Skeletal muscle tissue (tissue), 4 donors: Measurements from ENCODE around the gene DLGAP1. TPM values are rescaled to one million over a fixed set of nuclear protein-coding genes. Genes with fewer than 3 reads are reported as not detected.

Source experiments
- H3K27ac ChIP-seq: one replicate; pipeline ENCODE4 v1.7.0; 2013; ENCODE audit warnings: mild to moderate bottlenecking, low read depth, low read length, inconsistent platforms
- H3K27me3 ChIP-seq, 3 donors: one replicate each; pipeline ENCODE4 v1.7.0; 2013; ENCODE audit warnings: low read length in 3 of 3; ENCODE audit not compliant: control insufficient read depth in 3 of 3, insufficient read depth in 3 of 3
- H3K36me3 ChIP-seq, 3 donors: one replicate each; pipeline ENCODE4 v1.7.0; 2013; ENCODE audit warnings: low read length in 3 of 3; ENCODE audit not compliant: control insufficient read depth in 3 of 3, insufficient read depth in 3 of 3
- H3K4me1 ChIP-seq, 3 donors: one replicate each; pipeline ENCODE4 v1.7.0; 2013; ENCODE audit warnings: low read length in 3 of 3, mild to moderate bottlenecking in 3 of 3; ENCODE audit not compliant: control insufficient read depth in 3 of 3, insufficient read depth in 3 of 3
- H3K4me3 ChIP-seq, 3 donors: one replicate each; pipeline ENCODE4 v1.7.0; 2013; ENCODE audit warnings: low read length in 3 of 3
- H3K9ac ChIP-seq, 3 donors: one replicate each; pipeline ENCODE4 v1.7.0; 2013; ENCODE audit warnings: low read length in 3 of 3, mild to moderate bottlenecking in 3 of 3, moderate library complexity in 2 of 3, low read depth in 1 of 3
- H3K9me3 ChIP-seq, 3 donors: one replicate each; pipeline ENCODE4 v1.7.0; 2013; ENCODE audit warnings: low read length in 3 of 3; ENCODE audit not compliant: control insufficient read depth in 3 of 3
- total RNA-seq: library from RNA; depleted of rRNA; stranded (reverse); fragments of >200 nt; gene quantifications from one replicate; pipeline ENCODE4 v1.2.3, GENCODE V29; 2014
- donor health status: Osteomylitis.

The DLGAP1 gene
- total RNA-seq, 1 donor from 2014 or later, result 0.52 TPM

DNA sequence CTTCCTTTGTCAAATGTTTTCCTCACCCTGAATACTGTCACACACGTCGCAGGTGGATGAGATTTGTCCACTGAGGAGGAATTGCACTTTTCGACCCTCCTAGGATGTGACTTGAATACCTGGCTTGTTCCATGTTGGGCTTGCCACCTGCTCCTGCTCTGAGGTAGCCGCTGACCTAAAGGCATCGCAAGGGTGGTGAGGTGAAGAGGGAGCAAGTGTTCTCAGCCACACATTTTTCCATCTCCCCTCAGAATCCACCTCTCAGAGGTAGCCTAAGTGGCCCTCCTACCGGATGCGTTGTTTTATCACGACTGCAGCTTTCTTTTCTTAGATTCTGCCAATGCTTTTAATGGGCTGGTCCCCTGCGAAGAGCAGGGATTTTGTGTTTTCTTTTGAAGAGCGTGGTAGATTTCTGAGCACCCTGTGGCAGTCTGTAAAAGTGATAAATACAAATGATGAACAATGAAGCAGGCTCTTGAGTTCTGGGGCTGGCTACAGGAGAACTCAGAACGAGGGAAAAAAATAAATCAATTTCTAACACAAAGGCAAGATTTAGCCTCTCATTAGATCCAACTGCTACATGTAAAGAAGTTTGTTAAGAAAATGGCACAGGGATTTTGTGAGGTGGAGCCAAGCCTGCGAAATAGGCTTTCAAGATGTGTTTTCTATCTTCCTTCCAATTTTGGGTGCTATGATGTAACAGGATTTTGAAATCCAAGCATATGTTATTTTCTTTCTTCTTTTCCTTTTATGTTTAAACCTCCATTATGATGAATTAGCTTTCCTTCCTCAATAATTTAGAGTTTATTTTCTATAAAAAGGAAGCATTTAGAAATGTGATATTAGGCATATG is 618.4 kb downstream of the DLGAP1 start:
- no peak overlapping the region for H3K9ac ChIP-seq
- no peaks in the 10 kb centered on the region for H3K9me3 ChIP-seq
- H3K4me1 ChIP-seq, result no peaks in the 10 kb centered on the region
- no peak overlapping the region for H3K4me3 ChIP-seq
- no peaks in the 10 kb centered on the region for H3K36me3 ChIP-seq
- no peaks in the 10 kb centered on the region for H3K27me3 ChIP-seq
- no peak overlapping the region for H3K27ac ChIP-seq

DNA sequence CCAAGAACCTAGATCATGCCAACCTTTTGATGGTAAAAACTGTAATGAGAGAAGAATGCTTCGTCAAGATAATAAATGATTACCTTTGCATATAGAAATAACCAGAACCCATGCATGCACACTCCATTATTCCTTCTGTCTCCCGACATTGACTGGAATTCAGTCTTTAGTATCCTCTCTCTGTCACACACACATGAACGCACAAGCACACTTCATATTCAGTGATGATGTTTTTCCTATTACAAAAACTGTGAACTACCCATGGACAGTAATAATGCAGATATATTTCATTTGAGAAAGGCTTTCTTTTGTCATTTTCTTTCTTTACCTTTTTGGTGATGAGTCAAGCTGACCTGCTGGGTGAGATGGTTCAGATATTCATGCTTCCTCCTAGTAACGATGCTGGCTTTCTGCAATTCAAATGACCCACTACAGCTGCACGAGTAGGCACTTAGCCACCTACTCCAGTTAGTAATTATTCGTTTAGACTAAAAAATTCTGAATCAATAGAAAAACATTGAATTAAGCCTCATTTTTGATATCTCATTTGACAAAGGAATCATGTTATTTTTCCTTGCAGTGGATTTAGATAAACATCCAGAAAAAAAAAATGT is 623.0 kb downstream of the DLGAP1 start:
- Histone ChIP-seq H3K27me3 (no peaks in the 10 kb centered on the region), H3K27ac (no peak overlapping the region), H3K4me1 (no peaks in the 10 kb centered on the region), H3K9ac (no peak overlapping the region), H3K9me3 (no peaks in the 10 kb centered on the region), H3K4me3 (no peak overlapping the region), H3K36me3 (no peaks in the 10 kb centered on the region)

DNA sequence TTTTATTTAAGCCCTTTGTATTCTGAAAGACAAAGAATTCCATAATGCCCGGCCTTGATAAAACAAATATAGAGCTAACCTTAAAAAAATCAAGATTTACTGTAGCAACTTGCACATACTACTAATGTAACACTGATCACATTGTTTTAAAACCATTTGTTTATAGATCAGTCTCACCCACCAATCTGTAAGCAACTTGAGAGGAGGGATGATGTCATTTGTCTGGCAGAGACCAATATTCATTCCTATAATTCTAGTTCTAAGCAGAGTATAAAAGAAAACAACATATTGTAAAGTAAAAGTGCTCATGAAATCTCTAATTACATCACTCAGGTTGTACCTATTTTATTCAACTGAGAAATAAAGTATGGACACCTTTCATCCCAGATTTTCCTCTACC is 624.5 kb downstream of the DLGAP1 start:
- Histone ChIP-seq H3K4me1 (no peaks in the 10 kb centered on the region), H3K4me3 (no peak overlapping the region), H3K9ac (no peak overlapping the region), H3K27ac (no peak overlapping the region), H3K9me3 (no peaks in the 10 kb centered on the region), H3K27me3 (no peaks in the 10 kb centered on the region), H3K36me3 (no peaks in the 10 kb centered on the region)

DNA sequence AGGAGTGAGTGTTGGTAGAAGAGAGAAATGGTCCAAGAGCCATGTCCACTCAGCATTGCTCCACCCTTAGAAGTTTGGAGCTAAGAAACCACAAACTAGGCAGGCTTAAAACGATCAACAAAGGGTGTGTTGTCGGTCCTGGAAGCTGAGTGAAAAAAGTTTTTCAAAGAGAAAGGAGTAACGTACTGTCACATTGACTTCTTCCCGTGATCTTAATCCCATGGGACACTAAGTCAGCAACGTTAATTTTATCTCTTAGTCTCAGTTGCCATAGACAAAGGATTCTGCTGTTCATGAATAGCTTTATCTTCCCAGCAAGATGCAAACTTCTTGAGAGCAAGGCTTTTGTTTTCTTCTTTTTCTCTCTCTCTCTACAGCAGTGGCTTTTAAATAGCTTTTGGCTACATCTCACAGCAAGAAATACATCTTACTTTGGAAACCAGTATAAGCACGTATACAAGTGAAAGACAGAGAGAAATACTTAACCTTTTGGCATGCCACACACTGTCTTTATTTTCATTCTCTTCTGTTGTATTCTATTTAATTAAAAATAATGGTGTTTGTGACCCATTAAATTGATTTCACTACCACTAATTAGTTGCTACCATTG is 627.8 kb downstream of the DLGAP1 start:
- Histone ChIP-seq H3K27ac (no peak overlapping the region), H3K9ac (no peak overlapping the region), H3K9me3 (peaks cover 0 to 2% (median 0%) of the 10 kb centered on the region in 3 donors), H3K36me3 (no peaks in the 10 kb centered on the region), H3K4me1 (no peaks in the 10 kb centered on the region), H3K27me3 (no peaks in the 10 kb centered on the region), H3K4me3 (no peak overlapping the region)

DNA sequence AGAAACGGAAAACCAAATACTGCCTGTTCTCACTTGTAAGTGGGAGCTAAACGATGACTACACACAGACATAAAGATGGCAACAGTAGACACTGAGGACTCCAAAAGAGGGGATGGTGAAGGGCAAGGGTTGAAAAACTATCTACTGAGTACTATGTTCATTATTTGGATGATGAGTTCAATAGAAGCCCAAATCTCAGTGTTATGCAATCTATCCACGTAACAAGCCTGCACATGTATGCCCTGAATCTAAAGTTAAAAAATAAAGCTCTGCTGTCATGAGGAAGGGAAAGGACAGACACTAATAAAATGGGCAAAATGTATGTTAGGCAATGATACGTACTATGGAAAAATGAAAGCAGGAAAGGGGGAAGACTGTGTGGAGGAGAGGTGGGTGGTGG is 629.1 kb downstream of the DLGAP1 start:
- H3K9ac ChIP-seq, result no peak overlapping the region
- H3K4me1 ChIP-seq, result no peaks in the 10 kb centered on the region
- H3K27me3 ChIP-seq, result no peaks in the 10 kb centered on the region
- no peak overlapping the region for H3K27ac ChIP-seq
- H3K4me3 ChIP-seq, result no peak overlapping the region
- H3K36me3 ChIP-seq, result no peaks in the 10 kb centered on the region
- peaks cover 0 to 2% (median 0%) of the 10 kb centered on the region in 3 donors for H3K9me3 ChIP-seq

DNA sequence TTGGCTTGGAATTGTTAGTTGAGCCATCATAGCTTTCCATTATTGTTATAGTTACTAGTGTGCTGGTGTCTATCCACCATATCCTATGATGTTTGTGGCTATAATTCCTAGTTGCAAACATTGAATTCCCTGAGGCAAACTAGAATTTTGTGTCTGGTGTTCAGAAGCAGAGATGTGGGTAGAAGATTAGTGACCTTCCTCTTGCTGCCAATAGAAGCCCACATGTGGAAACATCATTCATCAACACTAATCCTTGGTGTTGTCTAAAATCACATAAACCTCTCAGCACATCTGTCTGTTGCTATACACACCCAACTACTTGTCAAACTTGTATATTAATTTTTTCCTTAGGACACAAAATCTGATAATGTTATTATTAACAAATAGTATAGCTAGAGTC is 631.0 kb downstream of the DLGAP1 start:
- Histone ChIP-seq H3K27ac (no peak overlapping the region), H3K4me1 (no peaks in the 10 kb centered on the region), H3K36me3 (no peaks in the 10 kb centered on the region), H3K27me3 (no peaks in the 10 kb centered on the region), H3K9me3 (peaks cover 0 to 2% (median 0%) of the 10 kb centered on the region in 3 donors), H3K4me3 (no peak overlapping the region), H3K9ac (no peak overlapping the region)

DNA sequence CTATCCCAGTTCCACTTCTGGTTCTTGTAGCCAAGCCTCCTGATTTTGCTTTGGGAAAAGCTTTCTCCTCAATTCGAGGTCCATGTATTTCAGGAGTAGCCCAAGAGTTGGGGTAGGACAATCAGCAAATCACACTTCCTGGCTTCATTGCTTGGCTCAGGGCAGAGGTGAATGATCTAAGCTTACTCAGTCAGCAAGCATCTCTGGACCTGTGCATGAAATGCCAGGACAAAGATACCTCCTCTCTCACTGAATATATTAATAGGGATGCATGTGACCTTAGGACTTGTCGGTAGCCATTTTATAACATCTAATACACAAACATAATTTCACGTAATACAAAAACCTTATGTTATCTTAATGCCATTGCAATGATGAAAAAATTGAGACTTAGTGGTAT is 632.0 kb downstream of the DLGAP1 start:
- Histone ChIP-seq H3K9ac (no peak overlapping the region), H3K36me3 (no peaks in the 10 kb centered on the region), H3K27me3 (no peaks in the 10 kb centered on the region), H3K27ac (no peak overlapping the region), H3K4me1 (no peaks in the 10 kb centered on the region), H3K9me3 (peaks cover 0 to 2% (median 0%) of the 10 kb centered on the region in 3 donors), H3K4me3 (no peak overlapping the region)

DNA sequence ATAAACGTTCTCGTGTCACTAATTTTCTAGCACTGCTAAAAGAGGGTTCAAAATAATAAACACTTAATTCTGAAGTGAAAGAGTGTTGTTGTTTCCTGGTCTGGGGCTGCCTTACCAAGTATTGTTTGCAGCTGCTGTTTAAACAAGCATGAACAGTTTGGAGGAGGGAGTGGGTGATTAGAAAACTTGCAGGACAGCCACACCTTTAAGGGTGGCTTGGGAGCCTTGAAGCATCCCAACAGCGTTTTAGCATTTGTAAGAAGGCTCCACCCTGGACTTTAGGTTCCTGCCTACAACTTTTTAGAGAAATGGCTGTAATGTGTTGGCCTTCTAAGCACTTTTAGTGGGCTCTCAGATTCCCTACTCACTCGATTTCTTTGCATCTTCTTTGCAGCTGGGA is 633.6 kb downstream of the DLGAP1 start:
- Histone ChIP-seq H3K9me3 (peaks cover 0 to 2% (median 0%) of the 10 kb centered on the region in 3 donors), H3K36me3 (no peaks in the 10 kb centered on the region), H3K4me1 (no peaks in the 10 kb centered on the region), H3K27me3 (no peaks in the 10 kb centered on the region), H3K27ac (no peak overlapping the region), H3K9ac (no peak overlapping the region), H3K4me3 (no peak overlapping the region)

DNA sequence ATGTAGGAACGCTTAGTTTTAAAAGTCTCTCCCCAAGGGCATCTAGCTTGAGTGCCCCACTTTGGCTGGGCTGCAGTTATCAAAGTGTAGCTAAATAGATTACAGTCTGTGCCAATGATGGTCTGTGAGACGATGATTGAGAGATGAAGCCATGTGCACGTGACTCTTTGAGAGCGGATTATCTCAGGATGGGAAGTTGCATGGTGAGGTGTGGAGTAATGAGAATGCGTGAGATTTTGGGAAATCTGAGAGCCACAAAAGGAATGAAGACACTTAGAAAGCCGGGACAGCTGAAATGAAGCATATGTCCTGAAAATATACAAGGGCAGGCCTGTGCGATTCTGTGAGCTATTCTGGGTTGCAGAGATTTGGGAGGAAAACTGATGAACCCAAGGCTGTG is 635.1 kb downstream of the DLGAP1 start:
- Histone ChIP-seq H3K27ac (no peak overlapping the region), H3K4me1 (no peaks in the 10 kb centered on the region), H3K36me3 (no peaks in the 10 kb centered on the region), H3K27me3 (no peaks in the 10 kb centered on the region), H3K9ac (no peak overlapping the region), H3K9me3 (peaks cover 0 to 2% (median 0%) of the 10 kb centered on the region in 3 donors), H3K4me3 (no peak overlapping the region)
